GM18861 (cell line): ENCODE results near the gene CYP4F11.
"Not testable (repeated sequence)": the region's sequence is repeated elsewhere in the genome, so short reads cannot be mapped to it uniquely, and the experiment has no call there.

Experiments used
- ATAC-seq: cut with Tn5 transposase; IDR thresholded peaks from one replicate; pipeline ENCODE4 v1.9.1; 2021; ENCODE audit not compliant: unreplicated experiment

CYP4F11 gene

GRCh38 chr19:15934332-15935078 is at the start of gene CYP4F11:
Gene CYP4F11, minus strand, starts transcription at chr19:15934529. Its CDS starts 121 bp downstream, at chr19:15934408.
- ATAC-seq: no peak

GRCh38 chr19:15979293-15979692 is 45.0 kb upstream of the CYP4F11 start:
- no peak for ATAC-seq

- no peak for ATAC-seq
Observed at GRCh38 chr19:15977690-15978089, 43.4 kb upstream of the CYP4F11 start.

- no peak for ATAC-seq
Observed at GRCh38 chr19:15976836-15977689, 42.7 kb upstream of the CYP4F11 start.

- no peak for ATAC-seq
Observed at GRCh38 chr19:15974856-15975255, 40.5 kb upstream of the CYP4F11 start.

- not testable (repeated sequence) for ATAC-seq
Observed at GRCh38 chr19:15972043-15972442, 37.7 kb upstream of the CYP4F11 start.

GRCh38 chr19:15971224-15971780 is 37.0 kb upstream of the CYP4F11 start:
- no peak for ATAC-seq

GRCh38 chr19:15964231-15964630 is 29.9 kb upstream of the CYP4F11 start:
- no peak for ATAC-seq

- no peak for ATAC-seq
Observed at GRCh38 chr19:15962319-15962718, 28.0 kb upstream of the CYP4F11 start.

- ATAC-seq: no peak
Observed at GRCh38 chr19:15954820-15955219, 20.5 kb upstream of the CYP4F11 start.

- ATAC-seq: no peak
Observed at GRCh38 chr19:15948223-15949058, 14.1 kb upstream of the CYP4F11 start, which contains the start of gene OR10H4. Gene OR10H4, plus strand, starts transcription at chr19:15949008. Its CDS starts 0 bp downstream, at chr19:15949008.

GRCh38 chr19:15945301-15945700 is 11.0 kb upstream of the CYP4F11 start:
- no peak for ATAC-seq

- ATAC-seq: no peak
Observed at GRCh38 chr19:15944401-15944800, 10.1 kb upstream of the CYP4F11 start.

- ATAC-seq: no peak
Observed at GRCh38 chr19:15937771-15938170, 3.4 kb upstream of the CYP4F11 start.

- ATAC-seq: no peak
Observed at GRCh38 chr19:15936950-15937349, 2.6 kb upstream of the CYP4F11 start.

GRCh38 chr19:15936173-15936572 is 1.8 kb upstream of the CYP4F11 start:
- ATAC-seq: no peak

- no peak for ATAC-seq
Observed at GRCh38 chr19:15935167-15935702, 906 bp upstream of the CYP4F11 start.

GRCh38 chr19:15933761-15934331 is 483 bp downstream of the CYP4F11 start:
- ATAC-seq: not testable (repeated sequence)

GRCh38 chr19:15928321-15928720 is 6.0 kb downstream of the CYP4F11 start:
- ATAC-seq: no peak

- ATAC-seq: no peak
Observed at GRCh38 chr19:15926484-15926883, 7.8 kb downstream of the CYP4F11 start.
